SK-MEL-5 (cell line): ENCODE data around the gene VWA7. TPM values are rescaled to one million over a fixed set of nuclear protein-coding genes. Genes with fewer than 3 reads are reported as not detected.
"Not testable (repeated sequence)": the region's sequence is repeated elsewhere in the genome, so short reads cannot be mapped to it uniquely, and the experiment has no call there.

Source experiments
- DNase-seq: peaks from one replicate; pipeline ENCODE4 v3.0.0-alpha.2; 2016; ENCODE audit warnings: low read depth, low spot score
- in situ Hi-C: cut with HindIII; loops from 2 replicates; pipeline ENCODE4 v1.10.0; 2016; ENCODE audit warnings: low sequenced_read_pairs, high pct_unique_total_duplicates, low pct_unique_long_range_greater_than_20kb
- polyA plus RNA-seq, 2 experiments: library from polyadenylated mRNA; depleted of rRNA; stranded (reverse); fragments of >200 nt; gene quantifications; 2 replicates each; pipeline ENCODE4 v1.2.3, GENCODE V29; 2015
- total RNA-seq: library from RNA; depleted of rRNA; stranded (reverse); fragments of >200 nt; shearing (Covaris generic); gene quantifications from 2 replicates; pipeline ENCODE4 v1.2.3, GENCODE V29; 2014; rRNA removed

VWA7 gene, protein sequence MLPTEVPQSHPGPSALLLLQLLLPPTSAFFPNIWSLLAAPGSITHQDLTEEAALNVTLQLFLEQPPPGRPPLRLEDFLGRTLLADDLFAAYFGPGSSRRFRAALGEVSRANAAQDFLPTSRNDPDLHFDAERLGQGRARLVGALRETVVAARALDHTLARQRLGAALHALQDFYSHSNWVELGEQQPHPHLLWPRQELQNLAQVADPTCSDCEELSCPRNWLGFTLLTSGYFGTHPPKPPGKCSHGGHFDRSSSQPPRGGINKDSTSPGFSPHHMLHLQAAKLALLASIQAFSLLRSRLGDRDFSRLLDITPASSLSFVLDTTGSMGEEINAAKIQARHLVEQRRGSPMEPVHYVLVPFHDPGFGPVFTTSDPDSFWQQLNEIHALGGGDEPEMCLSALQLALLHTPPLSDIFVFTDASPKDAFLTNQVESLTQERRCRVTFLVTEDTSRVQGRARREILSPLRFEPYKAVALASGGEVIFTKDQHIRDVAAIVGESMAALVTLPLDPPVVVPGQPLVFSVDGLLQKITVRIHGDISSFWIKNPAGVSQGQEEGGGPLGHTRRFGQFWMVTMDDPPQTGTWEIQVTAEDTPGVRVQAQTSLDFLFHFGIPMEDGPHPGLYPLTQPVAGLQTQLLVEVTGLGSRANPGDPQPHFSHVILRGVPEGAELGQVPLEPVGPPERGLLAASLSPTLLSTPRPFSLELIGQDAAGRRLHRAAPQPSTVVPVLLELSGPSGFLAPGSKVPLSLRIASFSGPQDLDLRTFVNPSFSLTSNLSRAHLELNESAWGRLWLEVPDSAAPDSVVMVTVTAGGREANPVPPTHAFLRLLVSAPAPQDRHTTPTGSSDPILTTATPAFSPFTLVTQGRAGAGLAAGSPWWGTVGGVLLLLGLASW
- total RNA-seq, result not detected in 2 replicates
- 0.26 TPM in 1 of 2 replicates, not detected in the other for polyA plus RNA-seq (2015; cell fraction: cytosol; rRNA removed)
- polyA plus RNA-seq (2015; cell fraction: nucleus; rRNA removed), result 1.0 and 2.8 TPM in 2 replicates

DNA sequence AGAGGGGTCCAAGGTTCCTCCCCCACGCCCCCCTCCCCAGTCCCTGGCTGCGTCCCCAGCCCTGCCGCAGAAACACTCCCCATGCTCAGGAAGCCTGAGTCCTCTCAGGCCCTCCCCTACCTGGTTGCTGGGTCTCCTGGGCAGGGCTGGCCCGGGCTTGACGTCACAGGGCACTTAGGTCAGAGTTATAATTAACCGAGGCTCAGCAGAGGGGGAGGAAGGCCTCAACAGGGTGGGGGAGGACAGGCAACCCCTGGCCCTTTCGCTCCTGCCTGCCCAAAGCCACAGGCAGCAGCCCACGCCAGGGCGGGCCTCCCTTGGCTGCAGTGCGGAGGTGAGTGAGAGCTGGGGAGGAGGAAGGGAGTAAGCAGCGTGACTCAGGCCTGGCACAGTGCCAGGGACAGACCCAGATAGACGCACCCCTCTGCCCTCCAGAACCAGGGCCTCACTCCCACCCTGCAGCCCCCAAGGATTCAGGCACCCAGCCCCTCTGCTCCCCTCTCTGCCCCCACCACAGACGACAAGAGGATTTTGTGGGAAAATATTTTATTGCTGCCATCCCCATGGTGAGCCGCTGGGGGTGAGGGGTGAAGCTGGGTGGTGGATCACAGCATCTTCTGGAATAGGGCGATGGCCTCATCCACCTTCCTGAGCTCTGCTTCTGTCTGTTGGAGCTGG lies at the start of gene VWA7:
Gene VWA7, minus strand, starts transcription at position 340 of the 678 bp plus-strand sequence. CDS start 549 bp downstream, outside the sequence.
- in situ Hi-C loops, result no loop called here

DNA sequence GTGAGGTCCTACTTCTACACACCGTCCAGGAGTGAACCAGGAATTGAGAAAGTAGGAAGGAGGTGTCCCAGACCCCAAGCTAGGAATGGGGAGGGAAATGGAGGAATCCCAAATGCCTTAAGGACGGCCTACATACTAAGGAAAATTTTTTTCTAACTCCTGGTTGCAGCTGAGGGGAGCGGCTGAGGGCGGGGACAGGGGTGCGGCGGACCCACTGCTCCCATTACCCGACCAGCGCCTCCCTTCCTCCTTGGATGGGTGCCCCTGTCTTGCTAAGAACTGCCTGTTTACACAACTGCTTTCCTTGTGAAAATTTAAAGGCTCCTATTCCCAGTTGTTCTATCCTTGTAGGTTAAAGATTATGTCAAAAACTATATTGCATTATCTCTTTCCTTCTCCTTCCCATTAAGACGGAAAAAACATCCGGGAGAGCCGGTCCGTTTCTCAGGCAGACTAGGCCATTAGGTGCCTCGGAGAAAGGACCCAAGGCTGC lies 49.7 kb upstream of the VWA7 start:
- DNase-seq, result no peak
- in situ Hi-C loops, result no loop called here

More for the DNA sequence above, at the start of gene VWA7:
- peak; percentile 26 for DNase-seq

DNA sequence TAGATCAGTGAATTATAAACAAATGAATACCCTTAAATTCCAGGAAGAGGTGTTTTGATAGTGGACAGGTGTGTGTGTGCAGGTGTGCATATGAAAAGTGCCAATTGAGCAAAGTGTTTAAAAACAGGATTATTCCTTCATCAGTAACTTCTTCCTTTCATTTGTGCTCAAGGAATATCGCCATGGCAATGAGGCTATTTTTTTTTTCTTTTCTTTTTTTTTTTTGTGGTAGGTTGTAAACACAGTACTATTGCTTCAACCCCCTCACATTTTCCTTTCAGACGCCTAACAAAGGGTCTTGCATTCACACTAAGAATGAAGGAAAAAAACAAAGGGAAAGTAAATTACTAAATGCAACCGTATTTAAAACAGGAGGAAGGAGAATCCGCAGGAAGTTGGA lies 48.4 kb upstream of the VWA7 start:
- in situ Hi-C loops, result no loop called here
- DNase-seq, result no peak

DNA sequence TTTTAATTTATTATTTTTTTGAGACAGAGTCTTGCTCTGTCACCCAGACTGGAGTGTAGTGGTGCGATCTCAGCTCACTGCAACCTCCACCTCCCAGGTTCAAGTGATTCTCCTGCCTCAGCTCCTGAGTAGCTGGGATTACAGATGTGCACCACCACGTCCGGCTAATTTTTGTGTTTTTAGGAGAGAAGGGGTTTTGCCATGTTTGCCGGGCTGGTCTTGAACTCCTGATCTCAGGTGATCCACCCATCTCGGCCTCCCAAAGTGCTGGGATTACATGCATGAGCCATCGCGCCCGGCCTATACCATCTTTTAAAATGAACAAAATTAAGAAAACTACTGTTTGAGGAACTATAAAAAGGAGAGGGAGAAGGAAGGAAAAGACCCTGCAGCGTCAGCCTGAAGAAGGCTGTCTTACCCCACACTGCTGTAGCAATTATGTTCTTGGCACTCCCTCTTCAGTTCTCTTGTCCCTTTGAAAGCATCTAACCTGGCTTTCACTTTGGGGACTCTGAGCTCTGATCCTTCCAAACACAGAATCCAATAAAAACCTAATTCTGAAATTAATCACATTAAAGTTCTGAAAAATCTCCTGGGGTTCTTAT lies 46.6 kb upstream of the VWA7 start:
- DNase-seq, in situ Hi-C loops: not testable (repeated sequence)

DNA sequence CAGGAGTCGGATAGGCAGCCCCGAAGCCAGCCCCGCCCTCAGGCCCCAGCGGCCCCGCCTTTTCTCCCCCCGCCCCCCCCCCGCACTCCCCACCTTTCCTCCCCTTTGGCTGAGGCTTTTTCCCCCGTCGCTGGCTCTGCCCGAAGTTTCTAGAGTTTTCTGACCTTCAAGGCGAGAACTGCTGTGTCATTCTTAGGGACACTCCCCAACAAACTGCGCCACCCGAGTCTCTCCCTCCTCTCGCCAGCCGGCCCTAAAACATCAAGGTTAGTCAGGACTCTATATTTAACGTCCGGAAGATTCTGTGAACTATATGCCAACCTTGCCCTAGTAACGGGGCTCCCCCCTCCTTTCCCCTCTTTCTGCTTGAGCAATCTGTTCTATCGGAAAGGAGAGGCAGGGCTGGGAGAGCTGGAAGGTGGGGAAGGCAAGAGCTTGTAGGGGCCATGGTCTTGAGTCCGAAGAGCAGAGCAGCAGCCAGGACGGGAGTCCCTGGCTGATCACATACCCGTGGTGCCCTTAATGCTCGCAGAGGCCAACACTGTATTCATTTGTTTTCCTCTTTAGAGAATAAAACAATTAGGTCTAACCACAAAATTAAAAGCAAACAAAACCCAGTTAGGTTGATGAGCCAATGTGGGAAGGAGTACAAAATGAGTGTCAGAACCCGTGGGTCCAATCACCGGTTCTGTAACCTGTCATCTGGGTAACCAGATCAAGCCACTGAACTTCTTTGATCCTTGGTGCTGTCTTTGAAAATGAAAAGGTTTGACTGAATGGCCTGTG lies 45.1 kb upstream of the VWA7 start:
- in situ Hi-C loops, result no loop called here
- DNase-seq, result peak; percentile 69

DNA sequence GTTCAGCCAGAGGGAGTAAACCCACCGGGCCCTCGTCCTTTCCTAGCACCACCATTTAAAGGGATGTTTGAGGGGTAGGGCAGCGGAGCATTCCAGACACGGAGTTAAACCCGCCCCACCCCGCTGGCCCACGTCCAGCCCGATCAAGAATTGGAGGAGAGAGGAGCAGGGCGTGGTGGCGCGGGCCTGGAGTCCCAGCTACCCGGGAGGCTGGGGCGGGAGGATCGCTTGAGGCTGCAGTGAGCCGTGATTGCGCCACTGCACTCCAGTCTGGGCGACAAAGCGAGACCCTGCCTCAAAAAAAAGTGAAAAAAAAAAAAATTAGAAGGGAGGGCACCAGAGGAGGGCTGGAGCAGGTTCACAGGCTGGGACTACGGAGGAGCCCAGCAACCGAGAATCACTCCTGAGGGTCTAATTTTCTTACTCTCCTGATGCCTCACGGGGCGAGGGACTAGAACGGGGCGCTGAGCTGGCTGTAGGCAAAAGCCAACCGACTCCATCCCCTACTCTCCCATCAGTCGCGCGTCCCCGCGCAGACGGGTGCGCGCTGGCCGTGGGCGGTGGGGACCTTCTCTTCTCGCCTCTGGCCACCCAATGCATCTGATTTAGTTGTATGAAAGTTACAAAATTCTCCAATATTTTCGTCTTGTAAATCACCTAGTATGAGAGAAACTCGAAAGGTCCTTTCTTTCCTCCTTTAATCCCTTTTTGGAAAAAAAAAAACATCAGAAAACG lies 44.3 kb upstream of the VWA7 start:
- DNase-seq, result peak; percentile 64
- in situ Hi-C loops, result no loop called here

DNA sequence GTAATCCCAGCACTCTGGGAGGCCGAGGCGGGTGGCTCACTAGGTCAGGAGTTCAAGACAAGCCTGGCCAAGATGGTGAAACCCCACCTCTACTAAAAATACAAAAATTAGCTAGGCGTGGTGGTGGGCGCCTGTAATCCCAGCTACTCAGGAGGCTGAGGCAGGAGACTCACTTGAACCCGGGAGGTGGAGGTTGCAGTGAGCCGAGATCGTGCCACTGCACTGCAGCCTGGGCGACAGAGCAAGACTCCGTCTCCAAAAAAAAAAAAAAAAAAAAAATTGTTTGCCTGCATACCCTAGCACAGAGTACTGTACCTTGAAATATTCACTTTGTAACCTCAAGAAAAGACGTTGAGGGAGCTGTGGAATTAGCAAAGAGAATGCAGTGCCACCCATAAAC lies 43.3 kb upstream of the VWA7 start:
- DNase-seq, result not testable (repeated sequence)

DNA sequence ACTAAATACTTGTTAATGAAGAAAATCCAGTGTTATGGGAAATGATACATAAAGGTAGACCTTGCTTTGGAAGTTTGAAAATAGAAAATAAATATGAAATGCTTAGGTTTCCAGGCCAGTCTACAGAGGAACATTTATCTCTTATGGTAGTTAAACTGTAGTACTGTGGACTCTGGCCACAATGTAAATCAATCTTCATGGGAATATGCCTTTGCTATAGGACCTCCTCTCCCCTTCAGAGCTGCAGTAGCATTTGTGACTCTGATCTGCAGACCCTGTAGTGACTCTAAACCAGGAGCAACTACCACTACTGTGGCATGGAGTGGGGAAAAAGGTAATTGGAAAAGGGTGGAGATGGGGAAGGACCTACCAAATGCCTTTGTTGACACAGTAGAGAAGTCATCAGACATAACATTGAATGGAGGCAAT lies 42.8 kb upstream of the VWA7 start:
- no peak for DNase-seq

More for the DNA sequence above, 43.3 kb upstream of the VWA7 start:
- in situ Hi-C loops, result not testable (repeated sequence)

DNA sequence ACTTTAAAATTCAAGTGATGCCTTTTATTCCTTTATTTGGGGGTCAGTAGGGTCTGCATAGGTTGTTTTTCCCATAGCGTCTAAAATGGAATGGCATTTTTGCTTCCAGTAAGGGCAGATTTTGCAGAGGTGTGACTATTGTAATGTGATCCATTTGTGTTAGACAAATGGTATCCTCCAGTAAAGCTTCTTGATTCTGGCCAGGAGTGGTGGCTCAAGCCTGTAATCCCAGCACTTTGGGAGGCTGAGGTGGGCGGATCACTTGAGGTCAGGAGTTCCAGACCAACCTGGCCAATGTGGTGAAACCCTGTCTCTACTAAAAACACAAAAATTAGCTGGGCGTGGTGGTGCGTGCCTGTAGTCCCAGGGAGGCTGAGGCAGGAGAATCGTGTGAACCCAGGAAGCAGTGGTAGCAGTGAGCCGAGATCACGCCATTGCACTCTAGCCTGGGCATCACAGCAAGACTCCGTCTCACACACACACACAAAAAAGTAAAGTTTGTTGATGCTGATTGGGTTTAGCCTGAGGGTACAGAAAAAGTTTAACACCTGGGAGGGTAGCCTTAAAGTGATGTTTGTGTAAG lies 40.9 kb upstream of the VWA7 start:
- DNase-seq, in situ Hi-C loops: not testable (repeated sequence)

More for the DNA sequence above, 42.8 kb upstream of the VWA7 start:
- in situ Hi-C loops, result no loop called here

DNA sequence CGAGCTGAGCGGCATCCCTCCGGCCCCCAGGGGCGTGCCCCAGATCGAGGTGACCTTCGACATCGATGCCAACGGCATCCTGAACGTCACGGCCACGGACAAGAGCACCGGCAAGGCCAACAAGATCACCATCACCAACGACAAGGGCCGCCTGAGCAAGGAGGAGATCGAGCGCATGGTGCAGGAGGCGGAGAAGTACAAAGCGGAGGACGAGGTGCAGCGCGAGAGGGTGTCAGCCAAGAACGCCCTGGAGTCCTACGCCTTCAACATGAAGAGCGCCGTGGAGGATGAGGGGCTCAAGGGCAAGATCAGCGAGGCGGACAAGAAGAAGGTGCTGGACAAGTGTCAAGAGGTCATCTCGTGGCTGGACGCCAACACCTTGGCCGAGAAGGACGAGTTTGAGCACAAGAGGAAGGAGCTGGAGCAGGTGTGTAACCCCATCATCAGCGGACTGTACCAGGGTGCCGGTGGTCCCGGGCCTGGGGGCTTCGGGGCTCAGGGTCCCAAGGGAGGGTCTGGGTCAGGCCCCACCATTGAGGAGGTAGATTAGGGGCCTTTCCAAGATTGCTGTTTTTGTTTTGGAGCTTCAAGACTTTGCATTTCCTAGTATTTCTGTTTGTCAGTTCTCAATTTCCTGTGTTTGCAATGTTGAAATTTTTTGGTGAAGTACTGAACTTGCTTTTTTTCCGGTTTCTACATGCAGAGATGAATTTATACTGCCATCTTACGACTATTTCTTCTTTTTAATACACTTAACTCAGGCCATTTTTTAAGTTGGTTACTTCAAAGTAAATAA lies 40.2 kb upstream of the VWA7 start:
- DNase-seq, result not testable (repeated sequence)

DNA sequence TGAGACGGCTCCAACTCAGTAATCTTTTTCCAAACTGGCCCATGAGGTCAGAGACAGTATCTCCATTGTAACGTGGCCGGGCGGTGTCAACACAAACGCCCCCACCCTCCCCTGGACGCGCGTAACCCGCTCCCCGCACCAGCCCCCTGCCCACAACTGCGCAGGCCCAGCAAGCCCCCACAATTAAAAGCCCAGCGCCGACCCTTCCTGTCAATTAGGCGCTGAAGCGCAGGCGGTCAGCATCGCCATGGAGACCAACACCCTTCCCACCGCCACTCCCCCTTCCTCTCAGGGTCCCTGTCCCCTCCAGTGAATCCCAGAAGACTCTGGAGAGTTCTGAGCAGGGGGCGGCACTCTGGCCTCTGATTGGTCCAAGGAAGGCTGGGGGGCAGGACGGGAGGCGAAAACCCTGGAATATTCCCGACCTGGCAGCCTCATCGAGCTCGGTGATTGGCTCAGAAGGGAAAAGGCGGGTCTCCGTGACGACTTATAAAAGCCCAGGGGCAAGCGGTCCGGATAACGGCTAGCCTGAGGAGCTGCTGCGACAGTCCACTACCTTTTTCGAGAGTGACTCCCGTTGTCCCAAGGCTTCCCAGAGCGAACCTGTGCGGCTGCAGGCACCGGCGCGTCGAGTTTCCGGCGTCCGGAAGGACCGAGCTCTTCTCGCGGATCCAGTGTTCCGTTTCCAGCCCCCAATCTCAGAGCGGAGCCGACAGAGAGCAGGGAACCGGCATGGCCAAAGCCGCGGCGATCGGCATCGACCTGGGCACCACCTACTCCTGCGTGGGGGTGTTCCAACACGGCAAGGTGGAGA lies 38.1 kb upstream of the VWA7 start, which contains the start of the genes HSPA1A and HSPA1L:
Gene HSPA1A, plus strand, starts transcription at position 519 of the 814 bp plus-strand sequence. Its CDS starts 214 bp downstream, at position 733.
Gene HSPA1L, minus strand, starts transcription at position 259 of the 814 bp plus-strand sequence. CDS start 3,311 bp downstream, outside the sequence.
- in situ Hi-C loops, result no loop called here

More for the DNA sequence above, 40.2 kb upstream of the VWA7 start:
- in situ Hi-C loops, result not testable (repeated sequence)

DNA sequence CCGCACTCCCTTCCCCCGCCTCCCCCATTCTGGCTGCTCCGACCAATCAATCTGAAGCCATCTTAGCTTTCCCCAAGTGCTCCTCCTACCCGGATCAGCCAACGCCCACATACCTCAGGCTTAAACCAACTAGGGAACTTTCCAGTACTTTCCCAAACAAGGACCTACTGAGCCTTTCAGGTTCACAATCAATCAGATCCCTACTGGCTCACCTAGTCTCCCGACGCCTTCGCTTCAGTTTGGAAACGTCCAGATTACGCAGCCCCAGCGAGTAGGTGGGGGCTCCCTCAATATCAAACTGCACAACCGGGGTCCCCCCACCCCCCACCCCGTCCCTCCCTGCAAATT lies 37.5 kb upstream of the VWA7 start:
- peak; percentile 82 for DNase-seq
- in situ Hi-C loops, result no loop called here

More for the DNA sequence above, 38.1 kb upstream of the VWA7 start, which contains the start of the genes HSPA1A and HSPA1L:
- peak; percentile 46 for DNase-seq

DNA sequence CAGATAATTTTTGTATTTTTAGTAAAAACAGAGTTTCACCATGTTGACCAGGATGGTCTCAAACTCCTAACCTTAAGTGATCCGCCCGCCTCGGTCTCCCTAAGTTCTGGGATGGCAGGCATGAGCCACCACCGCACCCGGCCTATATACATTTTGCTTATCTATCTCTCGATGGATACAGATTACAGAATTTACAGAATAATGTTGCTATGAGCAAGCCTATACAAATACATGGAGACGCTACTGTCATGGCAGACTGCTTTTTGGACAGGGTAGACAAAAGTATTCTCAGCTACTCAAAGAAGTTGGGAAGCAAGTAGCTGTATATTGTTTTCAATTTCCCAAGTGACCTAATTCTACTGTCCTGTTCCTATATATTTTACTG lies 36.3 kb upstream of the VWA7 start:
- DNase-seq, result no peak
- in situ Hi-C loops, result no loop called here

DNA sequence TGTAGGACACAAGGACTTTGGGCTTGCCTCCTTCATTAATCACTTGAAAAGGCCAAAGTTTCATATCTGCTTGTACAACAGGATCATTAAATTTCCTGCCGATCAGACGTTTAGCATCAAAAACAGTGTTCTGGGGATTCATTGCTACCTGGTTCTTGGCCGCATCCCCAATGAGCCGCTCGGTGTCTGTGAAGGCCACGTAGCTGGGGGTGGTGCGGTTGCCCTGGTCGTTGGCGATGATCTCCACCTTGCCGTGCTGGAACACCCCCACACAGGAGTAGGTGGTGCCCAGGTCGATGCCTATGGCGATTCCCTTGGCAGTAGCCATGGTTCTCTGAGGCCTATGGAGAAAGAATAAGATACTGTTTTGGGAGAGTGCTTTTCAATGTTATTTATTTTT lies 34.5 kb upstream of the VWA7 start:
- in situ Hi-C loops, result no loop called here
- DNase-seq, result no peak
